Measurements from ENCODE around the gene KCNIP3.

Gene KCNIP3

GRCh38 chr2:95301876-95302641, 4.9 kb downstream of the KCNIP3 start:
- no peak for TF ChIP-seq ESRRG (CRISPR knock-in tag; IDR thresholded peaks at IDR 0.05)

GRCh38 chr2:95303191-95303919, 6.2 kb downstream of the KCNIP3 start:
- no peak for TF ChIP-seq ARNTL (CRISPR knock-in tag; IDR thresholded peaks at IDR 0.05; ENCODE audit: borderline replicate concordance, low read depth)
- no peak for TF ChIP-seq CSDC2 (CRISPR knock-in tag; IDR thresholded peaks at IDR 0.05)
- no peak for TF ChIP-seq TSHZ2 (CRISPR knock-in tag; IDR thresholded peaks at IDR 0.05)
- TF ChIP-seq ESRRG (CRISPR knock-in tag; IDR thresholded peaks at IDR 0.05), result no peak
- TF ChIP-seq TCF4 (CRISPR knock-in tag; IDR thresholded peaks at IDR 0.05; ENCODE audit: borderline replicate concordance), result peak; percentile 16; the same call in 1 of the 2 replicates
- TF ChIP-seq ZNF70 (CRISPR knock-in tag; IDR thresholded peaks at IDR 0.05), result no peak
- no peak for TF ChIP-seq PATZ1 (CRISPR knock-in tag; IDR thresholded peaks at IDR 0.05; ENCODE audit: borderline replicate concordance)
- TF ChIP-seq ZC3H10 (CRISPR knock-in tag; IDR thresholded peaks at IDR 0.05), result no peak
- no peak for ATAC-seq

More at GRCh38 chr2:95301876-95302641, 4.9 kb downstream of the KCNIP3 start:
- no peak for ATAC-seq

- no peak for ATAC-seq
- TF ChIP-seq POU6F1 (CRISPR knock-in tag; IDR thresholded peaks at IDR 0.05; ENCODE audit: borderline replicate concordance, low read depth), result no peak
- TF ChIP-seq ISL1 (CRISPR knock-in tag; IDR thresholded peaks at IDR 0.05), result no peak
- no peak for TF ChIP-seq ZFP3 (CRISPR knock-in tag; IDR thresholded peaks at IDR 0.05)
- TF ChIP-seq CSDC2 (CRISPR knock-in tag; IDR thresholded peaks at IDR 0.05), result no peak
- no peak for TF ChIP-seq ESRRG (CRISPR knock-in tag; IDR thresholded peaks at IDR 0.05)
These were observed 8.4 kb downstream of the KCNIP3 start for GRCh38 chr2:95305380-95306061.

GRCh38 chr2:95306336-95306895, 9.3 kb downstream of the KCNIP3 start:
- TF ChIP-seq PPARA (CRISPR knock-in tag; IDR thresholded peaks at IDR 0.05; ENCODE audit: borderline replicate concordance) (no peak), ZFP3 (CRISPR knock-in tag; IDR thresholded peaks at IDR 0.05) (no peak), ISL1 (CRISPR knock-in tag; IDR thresholded peaks at IDR 0.05) (no peak), OSR1 (CRISPR knock-in tag; IDR thresholded peaks at IDR 0.05) (no peak), GLIS3 (CRISPR knock-in tag; IDR thresholded peaks at IDR 0.05) (no peak), ARNTL (CRISPR knock-in tag; IDR thresholded peaks at IDR 0.05; ENCODE audit: borderline replicate concordance, low read depth) (no peak), TOX (CRISPR knock-in tag; IDR thresholded peaks at IDR 0.05; ENCODE audit: borderline replicate concordance) (no peak), TSHZ2 (CRISPR knock-in tag; IDR thresholded peaks at IDR 0.05) (no peak)
- no peak for ATAC-seq
